NCI-H748 (cell line): ENCODE results near the gene SPATC1L.

ENCODE experiments used
- DNase-seq: peaks from one replicate; lab custom pipeline; 2025; ENCODE audit not compliant: unreplicated experiment; lab: John Stamatoyannopoulos, UW

The SPATC1L gene

GRCh38 chr21:46215436-46216131, 31.3 kb upstream of the SPATC1L start:
- no peak for DNase-seq

- DNase-seq: no peak
These were observed 30.4 kb upstream of the SPATC1L start for GRCh38 chr21:46214478-46215340.

- DNase-seq: no peak
These were observed 29.5 kb upstream of the SPATC1L start for GRCh38 chr21:46213620-46214286.

- DNase-seq: no peak
These were observed 28.6 kb upstream of the SPATC1L start for GRCh38 chr21:46212721-46213484.

GRCh38 chr21:46211786-46212720, 27.8 kb upstream of the SPATC1L start:
- DNase-seq: no peak

GRCh38 chr21:46211376-46211775, 27.1 kb upstream of the SPATC1L start:
- no peak for DNase-seq

GRCh38 chr21:46210378-46211136, 26.3 kb upstream of the SPATC1L start:
- DNase-seq: no peak

GRCh38 chr21:46208761-46209721, 24.8 kb upstream of the SPATC1L start:
- no peak for DNase-seq

- DNase-seq: no peak
These were observed 23.8 kb upstream of the SPATC1L start for GRCh38 chr21:46207920-46208591.

- no peak for DNase-seq
These were observed 23.0 kb upstream of the SPATC1L start for GRCh38 chr21:46207006-46207919.

- DNase-seq: no peak
These were observed 22.1 kb upstream of the SPATC1L start for GRCh38 chr21:46206163-46207005.

- DNase-seq: no peak
These were observed 21.5 kb upstream of the SPATC1L start for GRCh38 chr21:46205766-46206162.

GRCh38 chr21:46205166-46205565, 20.9 kb upstream of the SPATC1L start:
- DNase-seq: no peak

- DNase-seq: no peak
These were observed 18.9 kb upstream of the SPATC1L start for GRCh38 chr21:46203203-46203600.

- no peak for DNase-seq
These were observed 18.4 kb upstream of the SPATC1L start for GRCh38 chr21:46202592-46203202.
